GM10248 (cell line): Measurements from ENCODE around the gene CADM2.

Source experiments
- CTCF ChIA-PET: fragments of 300-600 bp; sonication (Branson Sonifier 250); formaldehyde crosslinking; extraction: SDS; loops from one replicate; lab custom pipeline; 2021; ENCODE audit warnings: antibody characterized with exemption; lab: Yijun Ruan, JAX
- POLR2A ChIA-PET: fragments of 350-650 bp; sonication (Branson Sonifier 250); formaldehyde crosslinking; extraction: SDS; loops from one replicate; lab custom pipeline; 2020; ENCODE audit warnings: antibody characterized with exemption; lab: Yijun Ruan, JAX
- DNase-seq: peaks from one replicate; pipeline ENCODE4 v3.0.0; 2012; ENCODE audit errors: extremely low spot score
- TF ChIP-seq, protein P1 (sequence below): IDR thresholded peaks from 2 replicates; pipeline ENCODE4 v1.5.1; 2012; ENCODE audit warnings: mild to moderate bottlenecking, low read depth; ENCODE audit errors: extremely low read depth, missing control alignments, control extremely low read depth

The CADM2 gene

DNA sequence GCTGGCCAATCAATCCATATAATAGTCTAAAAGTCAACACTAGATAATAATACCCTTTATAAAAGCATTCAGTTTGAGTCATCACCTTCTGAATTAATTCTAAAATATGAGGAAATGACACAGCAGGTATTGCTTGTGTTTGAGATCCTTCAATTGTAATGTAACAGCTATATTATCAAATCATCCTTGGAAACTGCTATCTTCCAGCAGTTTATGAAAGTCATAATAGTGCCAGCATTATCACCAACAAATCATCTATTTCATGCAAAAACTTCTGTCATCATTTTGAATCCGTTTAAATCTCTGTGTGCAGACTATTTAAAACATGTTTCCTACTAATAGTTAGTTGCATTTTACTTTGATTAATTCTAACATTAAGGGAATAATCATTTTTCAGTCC, 468.7 kb downstream of the CADM2 start:
- TF ChIP-seq, protein P1, sequence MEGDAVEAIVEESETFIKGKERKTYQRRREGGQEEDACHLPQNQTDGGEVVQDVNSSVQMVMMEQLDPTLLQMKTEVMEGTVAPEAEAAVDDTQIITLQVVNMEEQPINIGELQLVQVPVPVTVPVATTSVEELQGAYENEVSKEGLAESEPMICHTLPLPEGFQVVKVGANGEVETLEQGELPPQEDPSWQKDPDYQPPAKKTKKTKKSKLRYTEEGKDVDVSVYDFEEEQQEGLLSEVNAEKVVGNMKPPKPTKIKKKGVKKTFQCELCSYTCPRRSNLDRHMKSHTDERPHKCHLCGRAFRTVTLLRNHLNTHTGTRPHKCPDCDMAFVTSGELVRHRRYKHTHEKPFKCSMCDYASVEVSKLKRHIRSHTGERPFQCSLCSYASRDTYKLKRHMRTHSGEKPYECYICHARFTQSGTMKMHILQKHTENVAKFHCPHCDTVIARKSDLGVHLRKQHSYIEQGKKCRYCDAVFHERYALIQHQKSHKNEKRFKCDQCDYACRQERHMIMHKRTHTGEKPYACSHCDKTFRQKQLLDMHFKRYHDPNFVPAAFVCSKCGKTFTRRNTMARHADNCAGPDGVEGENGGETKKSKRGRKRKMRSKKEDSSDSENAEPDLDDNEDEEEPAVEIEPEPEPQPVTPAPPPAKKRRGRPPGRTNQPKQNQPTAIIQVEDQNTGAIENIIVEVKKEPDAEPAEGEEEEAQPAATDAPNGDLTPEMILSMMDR: no peak
- POLR2A ChIA-PET: no interaction called here
- no peak for DNase-seq
- CTCF ChIA-PET: no interaction called here

GRCh38 chr3:85432081-85432480, 473.3 kb downstream of the CADM2 start:
- TF ChIP-seq, protein P1: no peak
- DNase-seq: no peak
- ChIA-PET CTCF (interaction anchor here (1.1 kb wide), 1 partner anchor 9 kb away, joined by 3 read pairs; no protein-coding TSS in a partner anchor), POLR2A (no interaction called here)

DNA sequence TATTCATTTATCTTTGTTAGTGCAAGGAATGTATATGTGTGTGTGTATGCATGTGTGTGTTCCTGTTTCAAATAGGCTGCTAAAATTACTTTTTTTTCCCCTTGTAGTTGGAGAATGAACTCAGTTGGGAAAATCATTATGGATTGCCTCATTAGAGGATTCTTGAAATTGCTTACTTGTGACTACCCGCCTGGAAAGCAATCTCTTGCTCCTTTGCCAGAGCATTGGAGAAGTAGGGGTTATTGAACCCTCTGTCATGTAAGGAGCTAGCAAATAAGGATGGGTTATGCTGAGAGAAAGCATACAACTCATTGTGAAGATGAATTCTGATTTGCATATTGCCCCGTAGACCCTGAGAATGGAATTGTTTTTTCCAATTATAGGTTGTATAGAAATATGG, 474.5 kb downstream of the CADM2 start:
- no peak for DNase-seq
- CTCF ChIA-PET: interaction anchor here (1.1 kb wide), 1 partner anchor 10 kb away, joined by 3 read pairs; no protein-coding TSS in a partner anchor
- TF ChIP-seq, protein P1: no peak
- POLR2A ChIA-PET: no interaction called here

DNA sequence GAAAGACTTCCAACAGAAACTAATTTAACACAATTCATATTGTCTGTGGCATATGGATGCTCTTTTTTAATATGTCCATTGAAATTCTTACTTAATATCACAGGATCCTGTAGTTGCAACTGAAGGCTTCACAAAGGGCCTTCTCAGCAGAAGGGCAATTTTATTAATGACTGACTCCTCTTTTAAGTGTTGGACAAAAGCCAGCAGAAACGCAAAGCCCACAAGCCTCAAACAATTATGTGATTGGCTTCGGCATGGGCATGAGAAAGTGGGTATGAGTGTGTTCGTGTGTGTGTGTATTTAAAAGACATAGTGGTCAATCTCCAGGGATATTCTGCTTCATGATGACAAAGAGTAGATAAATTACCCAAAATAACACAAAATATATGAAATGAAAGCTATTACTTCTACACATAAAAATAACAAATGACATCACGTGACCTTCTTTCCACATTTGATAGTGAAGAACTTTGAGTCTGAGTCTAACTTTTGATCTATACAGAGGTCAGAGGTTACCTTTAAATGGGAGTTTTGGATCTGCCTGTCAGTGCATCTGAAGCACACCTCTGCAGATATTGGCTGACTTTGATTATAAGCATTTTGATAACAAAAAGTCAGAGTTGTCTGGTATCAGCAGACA, 496.9 kb downstream of the CADM2 start:
- POLR2A ChIA-PET: no interaction called here
- CTCF ChIA-PET: no interaction called here
- TF ChIP-seq, protein P1: no peak
- DNase-seq: no peak

- POLR2A ChIA-PET: no interaction called here
- TF ChIP-seq, protein P1: no peak
- CTCF ChIA-PET: no interaction called here
- DNase-seq: no peak
These were observed 515.5 kb downstream of the CADM2 start for GRCh38 chr3:85474241-85474640.

- no peak for DNase-seq
- TF ChIP-seq, protein P1: no peak
- ChIA-PET POLR2A (no interaction called here), CTCF (no interaction called here)
These were observed 516.6 kb downstream of the CADM2 start for GRCh38 chr3:85475346-85475745.

DNA sequence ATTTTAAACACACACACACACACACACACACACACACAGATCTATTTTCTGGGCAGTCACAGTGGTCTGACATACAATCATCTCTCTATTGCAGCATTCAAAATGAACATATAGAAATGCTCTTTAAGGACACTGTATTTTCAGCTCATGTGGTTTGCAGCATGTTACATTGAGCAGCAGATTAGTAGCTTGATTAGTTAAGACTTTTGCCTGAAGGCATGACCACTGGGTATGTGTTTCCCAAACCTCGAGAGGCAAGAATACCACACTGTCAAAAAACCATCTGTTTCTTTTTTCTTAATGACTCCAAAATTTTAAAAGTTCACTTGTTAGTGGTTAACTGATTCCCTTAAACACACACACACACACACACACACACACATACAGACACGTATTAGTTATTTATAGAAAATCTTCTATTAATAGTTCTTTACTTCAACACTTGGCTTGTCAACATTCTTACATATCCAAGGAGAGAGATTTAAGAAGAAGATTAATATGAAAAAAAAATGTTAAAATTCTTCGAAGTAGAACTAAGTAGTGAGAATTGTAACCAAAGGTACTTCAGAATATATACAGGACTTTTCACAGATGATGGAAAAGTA, 518.2 kb downstream of the CADM2 start:
- POLR2A ChIA-PET: no interaction called here
- CTCF ChIA-PET: no interaction called here

More for the DNA sequence above, 518.2 kb downstream of the CADM2 start:
- TF ChIP-seq, protein P1: no peak
- no peak for DNase-seq
